ENCODE data around the gene CLASP1. TPM values are rescaled to one million over a fixed set of nuclear protein-coding genes. Genes with fewer than 3 reads are reported as not detected.
"Not testable (repeated sequence)": the region's sequence is repeated elsewhere in the genome, so short reads cannot be mapped to it uniquely, and the experiment has no call there.

Gene CLASP1
- total RNA-seq, 2 experiments from 2014 or later, result 64.4 to 75.9 TPM

DNA sequence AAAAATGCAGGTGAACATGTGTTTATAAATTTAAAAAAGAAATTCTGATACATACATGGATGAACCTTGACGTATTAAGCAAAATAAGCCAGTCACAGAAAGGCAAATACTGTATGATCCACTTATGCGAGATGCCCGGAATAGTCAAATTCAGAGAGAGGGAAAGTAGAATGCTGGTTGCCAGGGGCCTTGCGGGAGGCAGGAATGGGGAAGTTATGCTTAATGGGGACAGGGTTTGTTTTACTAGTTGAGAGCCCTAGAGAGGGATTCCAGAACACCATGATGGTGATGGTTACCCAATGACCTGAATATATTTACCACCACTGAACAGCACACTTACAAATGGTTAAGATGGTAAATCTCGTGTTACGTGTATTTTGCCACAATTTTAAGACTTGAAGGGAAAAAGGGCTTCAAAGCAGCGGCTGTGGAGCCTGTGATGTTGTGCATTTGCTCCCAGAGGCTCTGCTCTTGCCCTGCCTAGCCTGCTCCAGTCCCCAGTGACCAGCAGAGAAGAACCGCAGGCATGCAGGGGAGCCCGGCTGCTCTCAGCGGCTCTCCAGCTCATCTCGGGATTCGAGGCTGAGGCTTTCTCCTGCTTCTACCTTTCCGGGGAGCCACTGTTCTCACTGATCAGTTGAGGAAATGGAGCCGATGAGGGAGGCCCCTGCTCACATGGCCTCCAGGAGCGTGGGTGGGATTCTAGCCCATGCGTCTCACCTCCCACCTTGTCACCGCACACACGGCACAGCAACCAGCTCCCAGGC is 312.6 kb downstream of the CLASP1 start:
- H3K9me3 Mint-ChIP-seq, result no peaks in the 10 kb centered on the region
- H3K4me1 Mint-ChIP-seq, result no peaks in the 10 kb centered on the region
- no peak for DNase-seq
- no peak overlapping the region for H3K27ac Mint-ChIP-seq
- POLR2A ChIA-PET, result interaction anchor here (0.7 to 0.8 kb wide), 2 partner anchors 206 to 258 kb away, joined by 3 to 6 read pairs; no protein-coding TSS in a partner anchor
- H3K27me3 Mint-ChIP-seq, result no peaks in the 10 kb centered on the region
- peaks cover 7% of the 10 kb centered on the region for H3K36me3 Mint-ChIP-seq
- no peak overlapping the region for H3K4me3 Mint-ChIP-seq
- no peak for ATAC-seq (ENCODE audit: low read depth)

DNA sequence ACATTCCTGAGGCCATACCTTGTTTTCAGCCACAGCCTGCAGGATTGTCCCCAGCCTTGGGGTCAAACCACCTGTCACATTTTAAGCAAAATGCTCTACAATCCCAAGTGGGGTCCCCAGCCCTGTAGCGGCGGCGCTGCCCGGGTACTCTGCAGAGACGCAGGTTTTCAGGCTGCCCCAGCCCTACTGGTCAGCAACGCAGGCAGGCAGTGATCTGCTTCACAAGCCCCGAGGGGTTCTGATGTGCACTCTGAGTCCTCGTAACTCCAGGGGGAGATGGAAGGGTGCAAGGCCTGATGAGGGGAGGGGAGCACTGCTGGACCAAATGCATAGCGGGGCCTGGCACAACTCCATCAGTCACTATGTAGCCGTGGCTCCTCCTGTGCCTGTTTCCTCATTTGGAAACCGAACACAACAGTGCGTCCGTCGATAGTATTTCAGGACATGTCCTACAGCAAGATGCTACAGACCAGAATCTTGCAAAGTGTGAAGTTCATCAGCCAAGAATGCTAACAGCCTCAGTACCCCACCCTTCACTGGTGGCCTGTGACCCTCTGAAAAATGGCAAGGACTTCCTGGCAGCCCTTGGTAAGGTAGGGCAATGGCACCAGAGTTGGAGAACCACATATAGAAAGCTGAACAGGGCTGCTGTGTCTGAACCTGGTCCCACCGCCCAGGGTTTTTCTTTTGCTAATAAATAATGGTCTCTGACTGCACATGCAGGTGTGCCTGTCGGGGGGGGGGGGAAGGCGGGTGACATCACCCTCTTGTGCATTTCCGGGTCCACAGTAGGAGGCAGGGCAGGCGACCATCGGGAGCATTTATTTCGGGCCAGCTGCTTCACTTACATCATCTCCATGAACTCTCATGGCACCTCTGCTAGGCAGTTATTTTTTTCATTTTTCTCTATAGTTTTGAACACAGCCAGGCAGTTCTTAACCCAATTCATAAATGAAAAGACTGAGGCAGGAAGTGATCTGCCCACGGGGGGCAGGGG is 313.7 kb downstream of the CLASP1 start:
- POLR2A ChIA-PET, result interaction anchor here (0.8 kb wide), 1 partner anchor 257 kb away, joined by 6 read pairs; no protein-coding TSS in a partner anchor
- H3K4me1 Mint-ChIP-seq, result no peaks in the 10 kb centered on the region
- no peaks in the 10 kb centered on the region for H3K27me3 Mint-ChIP-seq
- no peaks in the 10 kb centered on the region for H3K9me3 Mint-ChIP-seq
- no peak overlapping the region for H3K27ac Mint-ChIP-seq
- ATAC-seq (ENCODE audit: low read depth) (no peak), DNase-seq (no peak)
- H3K4me3 Mint-ChIP-seq, result no peak overlapping the region
- peaks cover 3% of the 10 kb centered on the region for H3K36me3 Mint-ChIP-seq

DNA sequence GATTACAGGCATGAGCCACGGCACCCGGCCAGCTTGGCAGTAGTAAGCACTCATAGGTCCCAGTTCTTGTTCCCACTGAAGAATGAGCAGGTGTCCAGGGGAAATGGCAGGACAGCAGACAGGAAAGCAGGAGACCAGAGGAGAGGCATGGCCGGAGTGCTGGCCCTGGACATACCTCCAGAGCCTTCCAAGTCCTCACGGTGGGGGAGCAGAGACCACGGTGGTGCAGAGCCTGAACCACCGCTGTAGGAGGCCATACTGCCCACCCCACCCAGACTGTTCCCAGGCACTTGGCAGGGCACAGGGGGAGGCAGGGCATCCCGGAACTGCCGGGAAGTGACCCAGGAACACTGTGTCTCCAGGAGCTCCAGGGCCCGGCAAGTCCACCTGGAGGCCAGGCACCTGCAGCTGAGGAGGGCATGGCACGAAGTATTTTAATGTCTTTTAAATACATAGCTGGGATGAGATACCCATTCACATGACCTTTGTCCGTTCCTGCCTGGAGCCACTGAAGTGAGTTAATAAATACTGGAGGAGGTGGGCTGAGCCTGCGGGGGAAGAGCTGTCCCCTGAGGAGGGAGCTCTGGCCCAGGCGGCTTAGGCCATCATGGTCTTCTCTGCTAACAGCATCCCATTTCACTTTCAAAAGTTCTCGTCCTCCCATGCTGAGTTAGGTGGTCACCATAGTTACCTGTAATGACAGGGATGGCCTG is 314.5 kb downstream of the CLASP1 start:
- POLR2A ChIA-PET, result no interaction called here
- no peaks in the 10 kb centered on the region for H3K27me3 Mint-ChIP-seq
- H3K36me3 Mint-ChIP-seq, result no peaks in the 10 kb centered on the region
- no peak overlapping the region for H3K27ac Mint-ChIP-seq
- no peaks in the 10 kb centered on the region for H3K9me3 Mint-ChIP-seq
- ATAC-seq (ENCODE audit: low read depth) (no peak), DNase-seq (no peak)
- H3K4me3 Mint-ChIP-seq, result no peak overlapping the region
- H3K4me1 Mint-ChIP-seq, result no peaks in the 10 kb centered on the region

- no peak overlapping the region for H3K4me3 Mint-ChIP-seq
- H3K27ac Mint-ChIP-seq, result no peak overlapping the region
- no peaks in the 10 kb centered on the region for H3K36me3 Mint-ChIP-seq
- POLR2A ChIA-PET, result no interaction called here
- H3K9me3 Mint-ChIP-seq, result no peaks in the 10 kb centered on the region
- no peaks in the 10 kb centered on the region for H3K4me1 Mint-ChIP-seq
- ATAC-seq (ENCODE audit: low read depth) (no peak), DNase-seq (no peak)
- no peaks in the 10 kb centered on the region for H3K27me3 Mint-ChIP-seq
These were observed 315.3 kb downstream of the CLASP1 start for GRCh38 chr2:121333834-121334558.

- DNase-seq (no peak), ATAC-seq (ENCODE audit: low read depth) (no peak)
- Mint-ChIP-seq H3K27ac (no peak overlapping the region), H3K4me3 (no peak overlapping the region), H3K36me3 (no peaks in the 10 kb centered on the region), H3K27me3 (no peaks in the 10 kb centered on the region), H3K4me1 (no peaks in the 10 kb centered on the region), H3K9me3 (no peaks in the 10 kb centered on the region)
- POLR2A ChIA-PET, result no interaction called here
These were observed 316.0 kb downstream of the CLASP1 start for GRCh38 chr2:121333231-121333630.

- H3K36me3 Mint-ChIP-seq; H3K4me1 Mint-ChIP-seq; POLR2A ChIA-PET; H3K4me3 Mint-ChIP-seq; ATAC-seq (ENCODE audit: low read depth); DNase-seq; H3K27ac Mint-ChIP-seq; H3K27me3 Mint-ChIP-seq; H3K9me3 Mint-ChIP-seq: not testable (repeated sequence)
These were observed 317.9 kb downstream of the CLASP1 start for GRCh38 chr2:121331324-121331723.

DNA sequence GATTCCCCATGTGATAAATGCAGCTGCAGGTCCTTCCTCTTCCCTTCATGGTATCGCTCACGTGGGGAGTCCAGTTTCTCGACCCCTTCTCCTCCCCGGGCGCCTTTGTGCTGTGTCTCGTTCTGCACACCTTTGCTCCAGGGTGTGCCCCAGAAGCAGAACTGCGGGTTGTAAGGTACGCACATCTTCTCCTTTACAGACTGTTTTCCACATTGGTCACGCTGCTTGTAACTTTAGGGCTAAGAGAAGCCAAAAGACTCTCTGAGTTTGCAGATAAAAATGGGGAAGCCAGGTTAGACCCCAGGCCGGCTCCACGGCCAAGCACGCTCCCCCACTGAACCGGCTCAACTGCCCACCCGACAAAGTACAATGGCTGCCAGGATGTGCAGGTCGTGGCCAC is 318.3 kb downstream of the CLASP1 start:
- POLR2A ChIA-PET, result no interaction called here
- Mint-ChIP-seq H3K27me3 (peaks cover 3% of the 10 kb centered on the region), H3K9me3 (no peaks in the 10 kb centered on the region), H3K36me3 (no peaks in the 10 kb centered on the region), H3K4me1 (no peaks in the 10 kb centered on the region), H3K27ac (no peak overlapping the region), H3K4me3 (no peak overlapping the region)
- no peak for DNase-seq
- no peak for ATAC-seq (ENCODE audit: low read depth)

GRCh38 chr2:121329786-121330185 is 319.5 kb downstream of the CLASP1 start:
- H3K4me1 Mint-ChIP-seq, result no peaks in the 10 kb centered on the region
- H3K4me3 Mint-ChIP-seq, result no peak overlapping the region
- no peaks in the 10 kb centered on the region for H3K36me3 Mint-ChIP-seq

DNA sequence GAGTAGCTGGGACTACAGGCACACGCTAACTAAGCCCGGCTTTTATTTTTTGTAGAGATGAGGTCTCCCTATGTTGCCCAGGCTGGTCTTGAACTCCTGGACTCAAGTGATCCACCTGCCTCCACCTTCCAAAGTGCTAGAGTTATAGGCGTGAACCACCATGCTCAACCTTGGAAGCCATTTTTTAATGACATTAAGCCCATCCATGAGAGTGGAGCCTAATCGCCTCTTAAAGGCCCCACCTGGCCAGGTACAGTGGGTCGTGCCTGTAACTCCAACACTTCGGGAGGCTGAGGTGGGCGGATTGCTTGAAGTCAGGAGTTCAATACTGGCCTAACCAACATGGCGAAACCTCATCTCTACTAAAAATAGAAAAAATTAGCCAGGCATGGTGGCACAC is 322.6 kb downstream of the CLASP1 start:
- no peaks in the 10 kb centered on the region for H3K36me3 Mint-ChIP-seq
- no peaks in the 10 kb centered on the region for H3K9me3 Mint-ChIP-seq
- H3K4me1 Mint-ChIP-seq, result no peaks in the 10 kb centered on the region
- H3K4me3 Mint-ChIP-seq, result no peak overlapping the region
- no peak overlapping the region for H3K27ac Mint-ChIP-seq
- no peak for DNase-seq
- H3K27me3 Mint-ChIP-seq, result peaks cover 9% of the 10 kb centered on the region
- POLR2A ChIA-PET, result no interaction called here
- no peak for ATAC-seq (ENCODE audit: low read depth)

More at GRCh38 chr2:121329786-121330185, 319.5 kb downstream of the CLASP1 start:
- Mint-ChIP-seq H3K27ac (no peak overlapping the region), H3K27me3 (peaks cover 3% of the 10 kb centered on the region), H3K9me3 (no peaks in the 10 kb centered on the region)
- ATAC-seq (ENCODE audit: low read depth) (no peak), DNase-seq (no peak)
- POLR2A ChIA-PET, result no interaction called here

GRCh38 chr2:121324601-121325000 is 324.7 kb downstream of the CLASP1 start:
- no peak overlapping the region for H3K27ac Mint-ChIP-seq
- ATAC-seq (ENCODE audit: low read depth), result no peak

GRCh38 chr2:121321476-121321875 is 327.8 kb downstream of the CLASP1 start:
- Mint-ChIP-seq H3K27me3 (peaks cover 9% of the 10 kb centered on the region), H3K27ac (no peak overlapping the region), H3K4me3 (no peak overlapping the region), H3K4me1 (no peaks in the 10 kb centered on the region), H3K36me3 (no peaks in the 10 kb centered on the region), H3K9me3 (no peaks in the 10 kb centered on the region)
- DNase-seq (no peak), ATAC-seq (ENCODE audit: low read depth) (no peak)
- POLR2A ChIA-PET, result no interaction called here

More at GRCh38 chr2:121324601-121325000, 324.7 kb downstream of the CLASP1 start:
- POLR2A ChIA-PET, result no interaction called here
- Mint-ChIP-seq H3K4me1 (no peaks in the 10 kb centered on the region), H3K27me3 (peaks cover 9% of the 10 kb centered on the region), H3K9me3 (no peaks in the 10 kb centered on the region), H3K36me3 (no peaks in the 10 kb centered on the region), H3K4me3 (no peak overlapping the region)
- no peak for DNase-seq

- POLR2A ChIA-PET, result no interaction called here
- no peak for DNase-seq
These were observed 329.3 kb downstream of the CLASP1 start for GRCh38 chr2:121319941-121320340.

GRCh38 chr2:121316986-121317385 is 332.3 kb downstream of the CLASP1 start:
- Mint-ChIP-seq H3K4me3 (no peak overlapping the region), H3K36me3 (no peaks in the 10 kb centered on the region), H3K4me1 (no peaks in the 10 kb centered on the region), H3K27ac (no peak overlapping the region), H3K27me3 (peaks cover 6% of the 10 kb centered on the region), H3K9me3 (no peaks in the 10 kb centered on the region)
- ATAC-seq (ENCODE audit: low read depth), result no peak
- POLR2A ChIA-PET, result no interaction called here
- no peak for DNase-seq

More at GRCh38 chr2:121319941-121320340, 329.3 kb downstream of the CLASP1 start:
- H3K36me3 Mint-ChIP-seq, result no peaks in the 10 kb centered on the region
- H3K4me1 Mint-ChIP-seq, result no peaks in the 10 kb centered on the region
- H3K27ac Mint-ChIP-seq, result no peak overlapping the region
- no peak overlapping the region for H3K4me3 Mint-ChIP-seq
- H3K9me3 Mint-ChIP-seq, result no peaks in the 10 kb centered on the region
- ATAC-seq (ENCODE audit: low read depth), result no peak
- peaks cover 6% of the 10 kb centered on the region for H3K27me3 Mint-ChIP-seq

Measured in activated naive CD8-positive, alpha-beta T cell treated with anti-CD3 and anti-CD28 coated beads, Interleukin-2, amount 10 ng/mL, durations not matched to agents 7 days and 5 days (primary cell).